Mucosa of descending colon (tissue), 3 donors: ENCODE measurements around the gene RAB11FIP4. TPM values are rescaled to one million over a fixed set of nuclear protein-coding genes. Genes with fewer than 3 reads are reported as not detected.

ENCODE experiments used
- ATAC-seq: fragments of 200-7000 bp; cut with Tn5 transposase; one replicate; pipeline ENCODE4 v1.9.1; 2020; ENCODE audit warnings: mild to moderate bottlenecking, moderate library complexity
- DNase-seq, 3 donors: peaks; one replicate each; pipeline ENCODE4 v3.0.0-alpha.2; 2020
- H3K36me3 ChIP-seq: fragments of 200-600 bp; one replicate; pipeline ENCODE4 v1.8.0; 2021; ENCODE audit warnings: low read depth, mild to moderate bottlenecking
- H3K4me1 ChIP-seq: fragments of 200-600 bp; one replicate; pipeline ENCODE4 v1.8.0; 2021; ENCODE audit warnings: low read depth, mild to moderate bottlenecking
- H3K4me3 ChIP-seq: fragments of 200-600 bp; one replicate; pipeline ENCODE4 v1.8.0; 2021; ENCODE audit warnings: mild to moderate bottlenecking
- H3K9me3 ChIP-seq: fragments of 200-600 bp; one replicate; pipeline ENCODE4 v1.8.0; 2021; ENCODE audit warnings: mild to moderate bottlenecking
- CTCF ChIP-seq: fragments of 200-600 bp; IDR thresholded peaks from one replicate; pipeline ENCODE4 v1.8.0; 2022; ENCODE audit warnings: antibody characterized with exemption, mild to moderate bottlenecking
- intact Hi-C, 2 donors: fragments of 100-400 bp; cut with DNase I in 1 of 2; cut with micrococcal nuclease in 1 of 2; formaldehyde crosslinking; loops; one replicate each; pipeline versions ENCODE4 v1.11.0 to v1.11.1; 2022; cut with DNase I, micrococcal nuclease
- total RNA-seq, 3 donors: library from RNA; stranded (reverse); fragmentation: NEBNext Ultra II Directional in 2 of 3; extraction: Animal tissue kit (Norgen Biotek cat#: 25700) in 2 of 3; gene quantifications; one replicate each; pipeline versions ENCODE4 v1.2.1 to v1.2.4, GENCODE V29; 2021 to 2023
- donor health status: DM: no; HTN: no; CAD: no; lungs with moderate emphysema.
- donor health status: DM: no; HTN: no; CAD: no.
- donor health status: DM: no; HTN: yes; CAD: no.

The RAB11FIP4 gene
- total RNA-seq, 3 donors from 2014 or later: 24.5 to 49.9 (median 40.7) TPM

DNA sequence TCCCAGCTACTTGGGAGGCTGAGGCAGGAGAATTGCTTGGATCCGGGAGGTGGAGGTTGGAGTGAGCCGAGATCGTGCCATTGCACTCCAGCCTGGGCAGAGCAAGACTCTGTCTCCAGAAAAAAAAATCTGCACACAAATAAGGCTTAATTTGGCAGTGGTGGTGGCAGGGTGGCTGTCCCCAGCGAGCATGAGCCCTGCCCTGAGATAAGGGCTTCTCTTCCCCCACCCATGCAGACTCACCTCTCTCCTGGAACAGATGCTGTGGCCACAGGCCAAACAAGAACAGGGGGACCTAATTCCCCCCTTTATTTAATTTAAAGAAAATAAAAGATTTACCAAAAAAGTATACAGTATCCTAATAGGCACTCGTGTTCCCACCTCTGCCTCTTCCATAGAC is 157.2 kb downstream of the RAB11FIP4 start:
- DNase-seq (no peak), ATAC-seq (no peak)
- TF ChIP-seq CTCF: no peak
- H3K4me3 ChIP-seq: no peak overlapping the region
- intact Hi-C loops: no loop called here
- no peaks in the 10 kb centered on the region for H3K36me3 ChIP-seq
- peaks cover 5% of the 10 kb centered on the region for H3K4me1 ChIP-seq
- no peaks in the 10 kb centered on the region for H3K9me3 ChIP-seq

- no peak for TF ChIP-seq CTCF
- peak overlapping the region; percentile 84 for H3K4me3 ChIP-seq
- no peaks in the 10 kb centered on the region for H3K36me3 ChIP-seq
- ATAC-seq (peak; percentile 7), DNase-seq (peak in 1 of 3 donors; percentile 30)
- intact Hi-C loops: no loop called here
- peaks cover 5% of the 10 kb centered on the region for H3K4me1 ChIP-seq
- no peaks in the 10 kb centered on the region for H3K9me3 ChIP-seq
Measured at GRCh38 chr17:31549121-31549524, 157.6 kb downstream of the RAB11FIP4 start.

DNA sequence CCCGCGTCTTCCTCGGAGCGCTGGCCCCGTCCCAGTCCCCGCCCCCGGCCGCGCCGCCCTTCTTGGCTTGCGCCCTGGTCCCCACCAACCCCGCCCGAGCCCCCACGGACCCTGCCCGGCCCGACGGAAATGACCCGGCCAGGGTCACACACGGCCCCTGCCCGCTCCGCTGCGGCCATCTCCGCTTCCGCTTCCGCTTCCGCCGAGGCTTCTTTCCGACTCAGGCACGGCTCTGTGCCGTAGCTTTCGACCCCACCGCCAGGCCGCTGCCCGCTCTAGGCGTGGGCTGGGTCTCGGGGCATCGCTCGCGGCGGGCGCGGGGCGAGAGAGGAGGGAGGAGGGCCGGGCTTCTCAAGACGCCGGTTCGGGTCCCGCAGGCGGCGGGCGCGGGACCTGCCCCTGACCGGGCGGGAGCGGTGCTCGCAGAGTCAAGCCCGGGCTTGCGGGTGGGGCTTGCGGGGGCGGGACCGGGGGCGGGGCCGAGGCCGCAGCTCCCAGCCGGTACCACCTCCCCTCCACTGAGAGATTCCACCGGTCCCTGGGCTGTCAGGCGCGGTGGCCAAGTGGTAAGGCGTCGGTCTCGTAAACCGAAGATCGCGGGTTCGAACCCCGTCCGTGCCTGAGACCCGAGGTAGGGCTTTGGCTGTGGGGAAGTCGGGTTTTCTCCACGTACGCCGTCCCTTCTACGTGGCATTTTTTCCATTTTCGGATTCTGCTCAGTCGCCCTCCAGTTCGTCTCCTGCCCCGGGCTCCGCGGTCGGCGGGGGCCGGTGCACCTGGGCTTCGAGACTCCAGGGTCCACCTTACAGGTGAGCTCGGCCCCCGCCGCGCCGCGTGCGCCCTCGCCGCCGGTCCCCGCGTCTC is 158.3 kb downstream of the RAB11FIP4 start:
- H3K36me3 ChIP-seq: no peaks in the 10 kb centered on the region
- H3K4me3 ChIP-seq: peak overlapping the region; percentile 84
- peak; percentile 95 for ATAC-seq
- H3K9me3 ChIP-seq: no peaks in the 10 kb centered on the region
- peaks cover 5% of the 10 kb centered on the region for H3K4me1 ChIP-seq
- peak; percentile 93 to 97 (median 95) for DNase-seq
- no peak for TF ChIP-seq CTCF
- intact Hi-C loops: loop anchor here in 1 of 2 donors (10.0 kb wide), 1 partner anchor 295 kb away; no protein-coding TSS in a partner anchor

GRCh38 chr17:31550389-31551056 is 159.0 kb downstream of the RAB11FIP4 start:
- H3K36me3 ChIP-seq: no peaks in the 10 kb centered on the region
- intact Hi-C loops: loop anchor here in 1 of 2 donors (10.0 kb wide), 1 partner anchor 294 kb away; no protein-coding TSS in a partner anchor
- DNase-seq (no peak), ATAC-seq (peak; percentile 3)
- peaks cover 5% of the 10 kb centered on the region for H3K4me1 ChIP-seq
- no peaks in the 10 kb centered on the region for H3K9me3 ChIP-seq
- H3K4me3 ChIP-seq: peak overlapping the region; percentile 84
- TF ChIP-seq CTCF: no peak

- H3K4me3 ChIP-seq: no peak overlapping the region
- H3K4me1 ChIP-seq: peaks cover 5% of the 10 kb centered on the region
- no peak for ATAC-seq
- H3K9me3 ChIP-seq: no peaks in the 10 kb centered on the region
- DNase-seq: no peak
- intact Hi-C loops: loop anchor here in 1 of 2 donors (10.0 kb wide), 1 partner anchor 292 kb away; no protein-coding TSS in a partner anchor
- no peak for TF ChIP-seq CTCF
- H3K36me3 ChIP-seq: no peaks in the 10 kb centered on the region
Measured at GRCh38 chr17:31552568-31552967, 161.1 kb downstream of the RAB11FIP4 start.
